HL-60/S4 (cell line): ENCODE results near the gene KIF1A.

ENCODE experiments used
- in situ Hi-C: fragments of 300-500 bp; cut with MboI; formaldehyde crosslinking; loops from 2 replicates; pipeline ENCODE4 v1.14.3; 2022; ENCODE audit warnings: low sequenced_read_pairs

The KIF1A gene

GRCh38 chr2:240821429-240821778 lies 1.4 kb upstream of the KIF1A start:
- in situ Hi-C loops, result no loop called here

- in situ Hi-C loops, result no loop called here
Measured at GRCh38 chr2:240820607-240821428, 799 bp upstream of the KIF1A start.

DNA sequence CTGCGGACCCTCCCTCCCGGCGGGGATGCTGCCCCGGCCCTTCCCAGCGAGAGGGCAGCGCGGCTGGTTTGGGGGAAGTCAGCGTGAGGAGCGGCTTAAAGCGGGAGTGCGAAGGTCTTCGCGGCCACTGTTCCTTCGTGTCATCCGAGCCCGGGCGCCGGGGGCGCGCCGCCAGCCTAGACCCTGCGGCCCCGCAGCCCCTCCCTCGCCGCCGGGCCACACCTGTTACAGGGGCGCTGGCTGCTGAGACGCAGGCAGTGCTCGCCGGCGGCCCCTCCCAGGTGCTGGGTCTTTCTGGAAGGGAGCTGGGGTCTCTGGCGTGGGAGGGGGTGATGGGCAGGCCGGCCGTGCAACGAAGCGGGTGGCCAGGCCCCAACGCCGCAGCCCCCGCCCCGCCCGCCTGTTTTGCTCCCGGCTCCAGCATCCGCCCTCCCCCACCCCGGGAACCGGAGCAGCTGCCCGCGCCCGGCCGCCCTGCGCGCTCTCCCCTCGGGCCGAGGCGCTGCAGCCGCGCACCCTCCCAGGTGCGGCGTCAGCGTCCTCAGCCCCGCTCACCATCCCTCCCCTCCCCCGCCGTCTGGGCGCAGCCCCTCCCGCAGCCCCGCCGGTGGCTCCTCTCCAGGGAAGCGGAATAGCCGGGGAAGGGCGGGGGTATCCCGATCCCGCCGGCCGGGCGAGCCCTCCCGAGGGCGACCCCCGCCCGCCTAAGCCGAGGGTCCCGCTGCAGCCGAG lies 727 bp downstream of the KIF1A start:
- in situ Hi-C loops, result no loop called here

DNA sequence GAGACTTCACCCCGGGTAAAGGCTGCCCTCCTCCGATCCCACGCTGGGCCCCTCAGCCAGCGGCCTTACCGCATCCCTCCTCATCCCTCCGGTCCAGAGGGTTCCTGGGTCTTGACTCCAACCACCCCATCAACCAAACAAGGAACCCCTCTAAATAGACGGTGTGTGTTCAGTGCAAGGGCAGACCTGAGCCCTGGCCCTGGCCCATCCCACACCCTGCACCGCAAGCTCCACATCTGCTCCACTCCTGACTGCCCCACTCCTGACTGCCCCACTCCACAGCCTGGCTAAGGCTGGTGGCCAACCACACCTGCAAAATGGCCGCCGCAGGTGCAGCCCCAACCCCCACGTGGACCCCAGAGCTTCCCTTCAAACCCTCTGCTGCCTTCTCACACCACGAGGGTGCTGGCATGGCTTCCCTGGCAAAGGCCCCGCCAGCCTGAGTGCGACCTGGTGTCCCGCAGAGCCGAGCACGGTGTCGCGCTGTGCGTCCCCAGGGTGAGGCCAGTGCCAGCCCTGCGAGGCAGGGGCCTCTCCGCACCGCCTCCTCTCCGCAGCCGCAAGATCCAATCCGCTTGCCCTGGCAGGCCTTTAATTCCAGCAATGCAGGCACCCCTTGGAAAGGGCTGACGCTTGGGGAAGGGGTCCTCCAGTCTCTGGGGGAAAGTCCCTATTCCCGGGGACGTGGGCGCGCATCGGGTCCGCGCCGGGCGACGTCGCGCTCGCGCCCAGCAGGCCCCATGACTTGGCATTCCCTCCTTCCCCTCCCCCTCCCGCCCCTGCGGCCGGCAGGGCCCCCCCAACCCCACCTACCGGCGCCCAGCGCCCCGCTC lies 1.5 kb downstream of the KIF1A start:
- in situ Hi-C loops, result no loop called here

GRCh38 chr2:240817496-240818292 lies 2.3 kb downstream of the KIF1A start:
- in situ Hi-C loops, result no loop called here

GRCh38 chr2:240816584-240817495 lies 3.2 kb downstream of the KIF1A start:
- in situ Hi-C loops, result no loop called here

DNA sequence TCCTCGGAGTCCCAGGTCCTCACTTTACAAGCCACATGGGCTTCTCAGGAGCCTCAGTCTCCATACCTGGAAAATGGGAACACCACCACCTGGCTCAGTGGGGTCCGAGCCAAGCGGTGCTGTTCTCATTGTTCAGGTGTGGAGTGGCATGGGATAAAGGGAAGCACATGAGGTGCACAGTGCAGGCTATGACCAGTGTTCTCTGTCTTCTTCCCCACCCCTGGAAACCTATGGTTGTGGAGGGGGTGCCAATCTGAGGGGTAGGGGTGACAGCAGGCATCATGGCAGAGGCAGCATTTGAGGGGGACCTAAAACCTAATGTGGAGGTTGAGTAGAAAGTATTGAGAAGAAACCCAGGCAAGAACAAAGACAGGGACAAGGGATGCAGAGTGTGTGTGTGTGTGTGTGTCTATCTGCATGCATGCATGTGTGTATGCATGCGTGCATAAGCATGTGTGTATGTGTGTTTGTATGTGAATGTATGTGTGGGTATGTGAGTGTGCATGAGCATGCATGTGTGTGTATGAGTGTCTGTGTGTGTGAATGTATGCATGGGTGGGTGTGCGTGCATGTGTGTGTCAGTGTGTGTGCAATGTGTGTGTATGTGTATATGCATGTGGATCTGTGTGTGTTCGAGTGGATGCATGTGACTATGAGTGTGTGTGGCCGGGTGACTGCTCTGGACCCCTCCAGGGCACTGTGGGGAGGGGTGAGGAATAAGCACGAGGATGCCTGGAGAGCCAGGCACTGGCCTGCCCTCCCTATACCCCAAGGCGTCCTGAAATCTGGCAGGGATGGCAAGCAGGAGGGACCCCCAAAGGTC lies 4.0 kb downstream of the KIF1A start:
- in situ Hi-C loops, result no loop called here

- in situ Hi-C loops, result no loop called here
Measured at GRCh38 chr2:240814946-240815760, 4.9 kb downstream of the KIF1A start.

GRCh38 chr2:240814280-240814679 lies 5.7 kb downstream of the KIF1A start:
- in situ Hi-C loops, result no loop called here

- in situ Hi-C loops, result no loop called here
Measured at GRCh38 chr2:240813231-240813921, 6.6 kb downstream of the KIF1A start.

GRCh38 chr2:240812721-240813120 lies 7.3 kb downstream of the KIF1A start:
- in situ Hi-C loops, result no loop called here

- in situ Hi-C loops, result no loop called here
Measured at GRCh38 chr2:240812301-240812680, 7.7 kb downstream of the KIF1A start.

DNA sequence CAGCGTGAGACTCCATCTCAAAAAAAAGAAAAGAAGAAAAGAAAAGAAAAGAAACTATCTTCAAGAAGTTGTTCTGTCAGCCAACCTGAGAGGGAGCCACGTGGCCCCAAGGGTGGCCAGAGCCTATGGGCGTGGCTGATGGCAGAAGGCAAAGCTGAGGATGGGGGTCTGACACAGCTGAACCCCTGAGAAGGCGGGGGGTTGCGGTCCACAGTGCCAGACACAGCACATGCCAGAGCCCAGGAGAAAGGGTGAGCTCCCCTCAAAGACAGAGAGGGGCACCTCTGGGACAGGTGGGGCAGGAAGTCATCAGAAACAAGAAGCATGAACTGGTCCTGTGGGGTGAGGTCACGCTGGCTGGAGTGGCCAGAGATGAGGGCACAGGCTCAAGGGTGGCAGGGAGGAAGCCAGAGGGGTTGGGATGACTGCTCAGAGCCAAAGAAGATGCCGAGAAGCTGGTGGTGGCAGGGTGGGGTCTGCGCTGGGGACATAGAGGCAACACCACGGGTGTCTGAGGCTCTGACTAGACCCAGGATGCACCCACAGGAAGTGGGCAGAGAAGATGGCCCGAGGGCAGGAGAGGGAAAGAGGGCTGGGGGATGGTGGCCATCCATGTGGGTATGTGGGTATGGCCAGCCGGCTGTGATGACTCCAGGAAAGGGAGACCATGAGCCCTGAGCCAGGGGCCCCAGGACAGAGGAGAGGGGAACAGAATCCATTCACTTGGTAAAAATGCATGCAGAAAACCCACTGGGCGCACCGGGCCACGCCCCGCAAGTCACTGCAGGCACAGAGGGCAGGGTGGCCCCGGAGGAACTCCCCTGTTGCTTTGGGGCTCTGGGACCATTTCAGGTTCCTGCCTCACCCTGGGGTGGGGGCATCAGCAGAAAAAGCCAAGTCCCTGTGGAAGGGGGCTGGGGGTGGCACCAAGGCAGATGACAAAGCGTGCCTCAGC lies 8.4 kb downstream of the KIF1A start:
- in situ Hi-C loops, result no loop called here

DNA sequence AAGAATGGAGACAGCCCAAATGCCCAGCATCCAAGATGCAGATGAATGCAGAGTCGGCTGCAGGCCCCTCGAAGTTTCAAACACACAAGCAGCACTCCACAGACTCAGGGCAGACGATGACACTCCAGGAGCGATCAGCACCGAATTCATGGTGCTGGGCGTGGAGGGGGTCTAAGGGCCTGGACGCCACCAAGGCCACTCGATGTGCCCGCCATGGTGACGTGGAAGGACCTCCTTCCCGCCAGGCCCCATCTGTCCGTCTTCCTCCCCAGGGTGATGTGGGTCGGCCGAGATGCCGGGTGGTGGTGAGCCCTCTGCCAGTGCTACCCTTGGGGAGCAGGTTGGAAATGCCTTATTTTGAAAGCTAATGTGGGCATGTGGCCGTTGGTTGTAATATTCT lies 9.4 kb downstream of the KIF1A start:
- in situ Hi-C loops, result no loop called here

DNA sequence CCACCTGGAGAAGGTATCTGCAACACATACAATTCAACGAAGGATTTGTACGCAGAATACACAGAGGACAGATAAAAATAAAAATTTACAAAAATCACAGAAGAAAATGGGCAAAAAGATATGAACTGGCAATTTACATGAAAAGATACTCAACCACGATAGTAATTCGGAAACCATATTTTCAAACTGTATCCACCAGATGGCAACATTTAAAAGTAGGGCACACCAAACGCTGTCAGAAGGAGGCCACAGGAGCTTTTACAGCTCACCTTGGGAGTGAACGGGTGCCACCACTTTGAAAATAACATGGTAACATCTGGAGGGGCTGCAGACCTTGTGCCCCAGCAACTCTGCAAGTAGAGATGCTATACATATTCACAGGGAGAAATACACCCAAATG lies 9.8 kb downstream of the KIF1A start:
- in situ Hi-C loops, result no loop called here

DNA sequence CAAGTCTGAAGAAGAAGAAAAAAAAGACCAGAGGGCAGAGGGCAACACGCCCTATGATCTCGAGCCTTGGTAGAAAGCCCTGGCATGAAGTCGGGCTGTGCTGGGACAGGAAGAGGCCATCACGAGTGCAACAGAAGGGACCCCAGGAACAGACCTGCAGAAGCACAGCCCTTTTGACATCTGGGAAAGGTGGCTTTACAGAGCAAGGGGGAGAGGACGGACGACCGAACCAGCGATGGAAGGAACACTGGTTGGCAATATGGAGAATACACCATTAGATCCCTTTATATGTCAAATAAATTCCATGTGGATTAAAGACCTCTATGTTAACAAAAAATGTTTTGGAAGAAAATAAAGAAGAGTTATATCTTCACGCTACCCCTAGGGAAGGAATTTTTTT lies 10.7 kb downstream of the KIF1A start:
- in situ Hi-C loops, result no loop called here
